ENCODE results near the gene LRRK2.

- TF ChIP-seq POLR2AphosphoS5 (IDR thresholded peaks at IDR 0.05; ENCODE audit: low read depth, low read length) (no peak), POLR2A (IDR thresholded peaks at IDR 0.05; ENCODE audit: low read depth, low read length) (no peak), SPI1 (IDR thresholded peaks at IDR 0.05; ENCODE audit: low read depth, low read length) (no peak)
These were observed 16.0 kb downstream of the LRRK2 start for GRCh38 chr12:40240779-40241178.

All from GM12891 (cell line).